ENCODE measurements around the gene MAGEB1.

The MAGEB1 gene

DNA sequence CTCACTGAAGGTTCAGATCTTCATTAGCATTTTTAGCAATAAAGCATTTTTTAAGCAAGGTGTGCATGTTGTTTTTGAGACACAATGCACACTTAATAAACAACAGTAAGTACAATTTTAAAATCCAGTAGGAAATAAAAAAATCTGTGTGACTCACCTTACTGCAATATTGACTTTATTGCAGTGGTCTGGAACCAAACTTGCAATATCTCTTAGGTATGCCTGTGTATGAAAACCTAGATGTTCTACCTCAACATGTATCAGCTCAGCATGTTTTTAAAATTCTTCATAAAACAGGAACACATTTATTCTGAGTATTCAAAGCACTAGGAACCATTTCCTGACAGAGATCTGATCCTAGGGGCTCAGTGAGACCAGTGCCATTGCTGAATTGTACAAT lies 35.6 kb downstream of the MAGEB1 start:
- CTCF ChIA-PET = no interaction called here
- POLR2A ChIA-PET (ENCODE audit: low non-redundant PET) = no interaction called here
- DNase-seq (ENCODE audit: low spot score) = no peak
- H3K27ac ChIP-seq = no peak overlapping the region
- TF ChIP-seq, protein P1, sequence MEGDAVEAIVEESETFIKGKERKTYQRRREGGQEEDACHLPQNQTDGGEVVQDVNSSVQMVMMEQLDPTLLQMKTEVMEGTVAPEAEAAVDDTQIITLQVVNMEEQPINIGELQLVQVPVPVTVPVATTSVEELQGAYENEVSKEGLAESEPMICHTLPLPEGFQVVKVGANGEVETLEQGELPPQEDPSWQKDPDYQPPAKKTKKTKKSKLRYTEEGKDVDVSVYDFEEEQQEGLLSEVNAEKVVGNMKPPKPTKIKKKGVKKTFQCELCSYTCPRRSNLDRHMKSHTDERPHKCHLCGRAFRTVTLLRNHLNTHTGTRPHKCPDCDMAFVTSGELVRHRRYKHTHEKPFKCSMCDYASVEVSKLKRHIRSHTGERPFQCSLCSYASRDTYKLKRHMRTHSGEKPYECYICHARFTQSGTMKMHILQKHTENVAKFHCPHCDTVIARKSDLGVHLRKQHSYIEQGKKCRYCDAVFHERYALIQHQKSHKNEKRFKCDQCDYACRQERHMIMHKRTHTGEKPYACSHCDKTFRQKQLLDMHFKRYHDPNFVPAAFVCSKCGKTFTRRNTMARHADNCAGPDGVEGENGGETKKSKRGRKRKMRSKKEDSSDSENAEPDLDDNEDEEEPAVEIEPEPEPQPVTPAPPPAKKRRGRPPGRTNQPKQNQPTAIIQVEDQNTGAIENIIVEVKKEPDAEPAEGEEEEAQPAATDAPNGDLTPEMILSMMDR (conservative IDR thresholded peaks at IDR 0.05; ENCODE audit: low read depth) = no peak

DNA sequence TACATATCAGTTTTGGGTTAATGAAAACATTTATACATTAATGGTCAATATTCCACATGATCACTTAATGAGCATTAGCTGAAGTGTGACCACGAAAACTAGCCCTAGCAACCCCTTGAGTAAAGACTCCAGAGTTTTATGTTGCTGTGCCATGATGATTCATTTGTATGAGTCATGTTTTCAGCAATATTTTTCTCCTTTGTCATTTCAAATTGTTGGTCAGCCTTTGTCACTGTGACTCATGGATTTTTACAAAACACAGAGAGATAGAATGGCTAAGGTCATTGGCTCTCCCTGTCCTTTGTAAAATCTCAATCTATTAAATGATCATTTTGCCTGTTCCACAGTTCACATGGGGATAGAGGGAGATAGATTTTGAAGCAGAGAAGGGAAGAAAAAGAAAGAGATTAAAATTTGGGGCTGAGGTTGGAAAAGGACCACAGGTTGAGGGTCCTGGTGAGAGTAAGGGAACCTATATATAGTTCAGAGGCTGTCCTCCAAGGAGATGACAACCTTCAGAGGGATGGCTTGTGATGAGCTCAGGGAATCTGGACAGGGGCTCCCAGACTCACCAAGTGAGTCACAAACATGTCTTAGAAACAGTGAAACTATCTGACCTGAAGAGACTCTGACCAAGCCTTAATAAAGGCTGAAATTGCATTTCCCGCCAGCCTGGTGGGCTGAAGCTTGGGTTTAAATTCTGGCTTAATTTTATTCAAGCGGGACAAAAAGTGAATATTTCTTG lies 36.7 kb downstream of the MAGEB1 start:
- ChIA-PET POLR2A (ENCODE audit: low non-redundant PET) (no interaction called here), CTCF (interaction anchor here (0.5 kb wide), 1 partner anchor 238 kb away, joined by 3 read pairs; no protein-coding TSS in a partner anchor)
- H3K27ac ChIP-seq = no peak overlapping the region

DNA sequence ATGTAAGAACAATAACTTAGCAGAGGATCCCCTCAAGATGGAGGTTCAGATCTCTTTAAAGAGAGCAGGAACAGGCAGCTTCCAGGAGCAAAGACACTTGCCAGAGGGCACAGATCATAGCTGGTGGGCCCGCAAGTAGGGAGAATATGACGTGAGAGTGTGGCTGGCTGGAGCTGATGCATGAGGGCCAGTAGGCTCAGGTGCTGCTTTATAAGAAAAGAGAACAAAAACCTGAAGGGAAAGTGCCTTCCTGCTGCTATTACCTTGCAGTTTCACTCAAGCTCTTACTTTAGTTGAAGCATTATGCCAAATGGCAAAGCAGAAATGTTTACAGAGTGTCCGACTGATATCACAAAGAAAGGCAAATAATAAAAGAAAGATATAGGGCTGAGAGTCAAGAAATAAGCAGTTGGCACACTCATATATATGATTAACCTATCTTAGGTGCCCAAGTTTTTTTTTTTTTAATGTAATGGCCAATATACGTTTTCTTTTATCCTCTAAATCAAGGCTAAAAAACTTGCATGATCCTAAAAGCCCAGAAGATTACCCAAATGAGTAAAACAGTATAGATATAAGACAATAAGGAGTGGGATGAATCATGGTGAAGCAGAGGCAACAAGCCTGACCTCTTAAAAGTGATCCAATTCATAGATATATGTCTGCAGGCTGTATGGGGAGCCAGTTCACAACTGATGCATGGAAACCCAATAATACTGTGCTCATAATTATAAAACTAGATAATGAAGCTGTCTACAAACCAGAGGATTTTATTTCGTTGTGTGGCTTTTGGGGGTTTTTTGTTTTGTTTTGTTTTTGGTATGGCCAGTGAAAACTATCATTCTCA lies 49.7 kb downstream of the MAGEB1 start:
- ChIA-PET POLR2A (ENCODE audit: low non-redundant PET) (no interaction called here), CTCF (no interaction called here)
- DNase-seq (ENCODE audit: low spot score) = no peak
- TF ChIP-seq, protein P1 (conservative IDR thresholded peaks at IDR 0.05; ENCODE audit: low read depth) = no peak
- no peak overlapping the region for H3K27ac ChIP-seq

More for the DNA sequence above, 36.7 kb downstream of the MAGEB1 start:
- peak; percentile 65 for DNase-seq (ENCODE audit: low spot score)
- TF ChIP-seq, protein P1 (conservative IDR thresholded peaks at IDR 0.05; ENCODE audit: low read depth) = no peak

DNA sequence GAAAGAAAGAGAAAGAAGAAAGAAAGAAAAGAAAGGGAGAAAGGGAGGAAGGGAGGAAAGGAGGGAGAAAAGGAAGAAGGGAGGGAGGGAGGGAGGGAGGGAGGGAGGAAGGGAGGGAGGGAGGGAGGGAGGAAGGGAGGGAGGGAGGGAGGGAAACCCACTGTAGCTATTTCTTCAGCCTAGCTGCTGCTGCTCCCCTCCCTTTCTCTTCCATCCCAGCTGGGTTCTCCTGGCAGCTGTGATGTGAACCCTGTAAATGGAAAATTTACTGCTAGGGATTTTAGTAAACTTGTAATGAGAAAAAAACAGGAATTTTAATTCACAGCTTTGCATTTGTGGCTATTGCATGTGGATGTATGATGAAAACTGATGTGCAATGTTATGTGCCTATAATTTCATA lies 54.3 kb downstream of the MAGEB1 start:
- TF ChIP-seq, protein P1 (conservative IDR thresholded peaks at IDR 0.05; ENCODE audit: low read depth) = no peak
- POLR2A ChIA-PET (ENCODE audit: low non-redundant PET) = no interaction called here
- H3K27ac ChIP-seq = no peak overlapping the region
- CTCF ChIA-PET = no interaction called here
- DNase-seq (ENCODE audit: low spot score) = no peak
